Superior temporal gyrus (tissue), 1 donor: ENCODE data around the gene TPCN2.
"Not testable (repeated sequence)": the region's sequence is repeated elsewhere in the genome, so short reads cannot be mapped to it uniquely, and the experiment has no call there.

ENCODE experiments used
- DNase-seq: peaks from one replicate; pipeline ENCODE4 v3.0.0-alpha.2; 2016; ENCODE audit errors: extremely low spot score

Gene TPCN2

GRCh38 chr11:69048694-69049489 lies at the start of gene TPCN2:
TPCN2 (plus strand) TSS chr11:69048932; CDS start chr11:69048998, 66 bp downstream.
- DNase-seq, result peak; percentile 95

- DNase-seq, result no peak
Measured at GRCh38 chr11:68999093-68999747, 49.5 kb upstream of the TPCN2 start.

- not testable (repeated sequence) for DNase-seq
Measured at GRCh38 chr11:68999748-69000355, 48.9 kb upstream of the TPCN2 start.

- DNase-seq, result no peak
Measured at GRCh38 chr11:69000391-69000790, 48.3 kb upstream of the TPCN2 start.

- DNase-seq, result no peak
Measured at GRCh38 chr11:69000831-69001242, 47.9 kb upstream of the TPCN2 start.

- no peak for DNase-seq
Measured at GRCh38 chr11:69001243-69002081, 47.3 kb upstream of the TPCN2 start.

GRCh38 chr11:69002110-69002569 lies 46.6 kb upstream of the TPCN2 start:
- DNase-seq, result no peak

- no peak for DNase-seq
Measured at GRCh38 chr11:69002570-69003231, 46.0 kb upstream of the TPCN2 start.

GRCh38 chr11:69003301-69003865 lies 45.3 kb upstream of the TPCN2 start:
- no peak for DNase-seq

- DNase-seq, result no peak
Measured at GRCh38 chr11:69003866-69004367, 44.8 kb upstream of the TPCN2 start.

GRCh38 chr11:69004411-69005182 lies 44.1 kb upstream of the TPCN2 start:
- no peak for DNase-seq

GRCh38 chr11:69005183-69005630 lies 43.5 kb upstream of the TPCN2 start:
- DNase-seq, result no peak

- no peak for DNase-seq
Measured at GRCh38 chr11:69005631-69006368, 42.9 kb upstream of the TPCN2 start.

GRCh38 chr11:69006816-69007215 lies 41.9 kb upstream of the TPCN2 start:
- no peak for DNase-seq

- no peak for DNase-seq
Measured at GRCh38 chr11:69007975-69008381, 40.8 kb upstream of the TPCN2 start.

GRCh38 chr11:69008737-69009440 lies 39.8 kb upstream of the TPCN2 start:
- no peak for DNase-seq

GRCh38 chr11:69009441-69010211 lies 39.1 kb upstream of the TPCN2 start:
- DNase-seq, result no peak
